HUES6 (cell line): Measurements from ENCODE around the gene TUBGCP6.

Experiments used
- H3K27ac ChIP-seq: 2 replicates; pipeline ENCODE4 v1.7.0; 2013; ENCODE audit warnings: low read depth, mild to moderate bottlenecking, low read length, inconsistent platforms
- H3K27me3 ChIP-seq: 2 replicates; pipeline ENCODE4 v1.6.1; 2013; ENCODE audit warnings: low read length; ENCODE audit not compliant: control insufficient read depth, insufficient read depth
- H3K36me3 ChIP-seq: 2 replicates; pipeline ENCODE4 v1.6.1; 2013; ENCODE audit warnings: low read length; ENCODE audit not compliant: control insufficient read depth, insufficient read depth
- H3K4me1 ChIP-seq: 2 replicates; pipeline ENCODE4 v1.6.1; 2013; ENCODE audit warnings: low read length; ENCODE audit not compliant: control insufficient read depth, insufficient read depth
- H3K4me3 ChIP-seq: 2 replicates; pipeline ENCODE4 v1.5.1; 2013; ENCODE audit warnings: low read depth, low read length
- H3K9ac ChIP-seq: one replicate; pipeline ENCODE4 v1.6.1; 2013; ENCODE audit warnings: mild to moderate bottlenecking, low read length
- H3K9me3 ChIP-seq: 2 replicates; pipeline ENCODE4 v1.6.1; 2013; ENCODE audit warnings: low read depth, low read length; ENCODE audit not compliant: control insufficient read depth, insufficient read depth

Gene TUBGCP6

DNA sequence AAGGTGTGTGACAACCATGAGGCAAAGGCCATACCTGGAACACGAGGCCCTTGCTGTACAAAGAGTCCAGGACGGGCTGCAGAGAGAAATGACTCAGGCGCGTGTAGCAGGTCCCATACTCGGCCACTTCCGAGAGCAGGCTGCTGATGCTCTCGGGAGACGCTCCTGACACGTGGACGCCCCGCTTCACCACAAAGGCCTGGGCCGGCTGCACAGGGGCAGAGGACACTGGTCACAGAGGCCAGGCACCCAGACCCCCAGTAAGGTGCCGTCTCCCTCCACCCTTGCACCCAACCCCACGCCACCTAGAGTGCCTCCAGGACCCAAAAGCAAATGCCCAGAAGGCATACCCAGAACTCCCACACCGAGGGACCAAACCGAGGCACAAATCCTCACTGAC is 15.5 kb downstream of the TUBGCP6 start:
- H3K36me3 ChIP-seq: peaks cover 14% of the 10 kb centered on the region
- no peak overlapping the region for H3K27ac ChIP-seq
- H3K27me3 ChIP-seq: no peaks in the 10 kb centered on the region
- H3K4me1 ChIP-seq: no peaks in the 10 kb centered on the region
- no peak overlapping the region for H3K4me3 ChIP-seq
- H3K9ac ChIP-seq: no peak overlapping the region
- no peaks in the 10 kb centered on the region for H3K9me3 ChIP-seq

- peaks cover 20% of the 10 kb centered on the region for H3K36me3 ChIP-seq
- no peaks in the 10 kb centered on the region for H3K4me1 ChIP-seq
- H3K4me3 ChIP-seq: no peak overlapping the region
- H3K9ac ChIP-seq: peak overlapping the region; percentile 19
- H3K9me3 ChIP-seq: no peaks in the 10 kb centered on the region
- H3K27ac ChIP-seq: no peak overlapping the region
- H3K27me3 ChIP-seq: no peaks in the 10 kb centered on the region
These were observed 16.5 kb downstream of the TUBGCP6 start for GRCh38 chr22:50228366-50228765.

GRCh38 chr22:50227579-50228215 is 17.1 kb downstream of the TUBGCP6 start:
- Histone ChIP-seq H3K27ac (no peak overlapping the region), H3K4me3 (no peak overlapping the region), H3K4me1 (no peaks in the 10 kb centered on the region), H3K9me3 (no peaks in the 10 kb centered on the region), H3K9ac (no peak overlapping the region), H3K27me3 (no peaks in the 10 kb centered on the region), H3K36me3 (peaks cover 25% of the 10 kb centered on the region)

- H3K27me3 ChIP-seq: no peaks in the 10 kb centered on the region
- H3K36me3 ChIP-seq: peaks cover 34% of the 10 kb centered on the region
- no peak overlapping the region for H3K27ac ChIP-seq
- no peaks in the 10 kb centered on the region for H3K9me3 ChIP-seq
- H3K9ac ChIP-seq: no peak overlapping the region
- no peaks in the 10 kb centered on the region for H3K4me1 ChIP-seq
- no peak overlapping the region for H3K4me3 ChIP-seq
These were observed 18.0 kb downstream of the TUBGCP6 start for GRCh38 chr22:50226875-50227165.

DNA sequence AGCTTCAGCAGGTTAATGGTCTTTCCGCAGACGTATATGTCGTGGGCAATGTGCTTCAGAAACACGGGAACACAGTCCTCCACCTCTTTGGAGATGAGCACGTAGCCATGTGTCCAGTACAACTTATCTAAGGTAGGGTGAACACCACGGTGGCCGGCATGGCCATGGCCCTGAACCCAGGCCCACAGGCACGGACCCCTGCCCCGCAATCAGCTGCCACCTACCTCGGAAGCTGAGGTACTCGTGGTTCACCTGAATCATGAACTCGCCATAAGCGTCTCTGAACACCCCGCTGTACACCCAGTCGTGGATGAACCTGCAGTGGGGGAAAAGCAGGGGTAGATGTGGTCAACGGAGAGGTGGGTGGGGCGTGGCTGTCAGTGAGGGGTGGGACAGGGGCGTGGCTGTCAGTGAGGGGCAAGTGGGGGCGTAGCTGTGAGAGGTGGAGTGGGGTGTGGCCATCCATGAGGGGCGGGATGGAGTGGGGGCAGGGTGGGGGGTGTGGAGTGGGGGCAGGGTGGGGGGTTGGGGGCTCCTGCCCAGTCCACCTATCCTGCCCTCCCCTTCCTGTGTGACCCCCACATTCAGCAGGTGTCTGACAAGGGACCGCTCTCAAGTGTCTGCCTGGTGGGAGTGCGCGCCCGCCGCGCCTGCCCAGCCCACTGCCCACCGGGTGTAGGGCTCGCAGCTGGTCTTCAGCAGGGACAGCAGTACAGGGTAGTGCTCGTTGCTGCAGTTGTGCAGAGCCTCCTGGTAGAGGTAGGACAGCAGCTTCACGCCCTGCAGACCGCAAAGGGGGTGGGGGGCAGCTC is 18.6 kb downstream of the TUBGCP6 start:
- H3K27ac ChIP-seq: no peak overlapping the region
- H3K9me3 ChIP-seq: no peaks in the 10 kb centered on the region
- H3K9ac ChIP-seq: no peak overlapping the region
- no peaks in the 10 kb centered on the region for H3K4me1 ChIP-seq
- H3K27me3 ChIP-seq: no peaks in the 10 kb centered on the region
- H3K36me3 ChIP-seq: peaks cover 39% of the 10 kb centered on the region
- no peak overlapping the region for H3K4me3 ChIP-seq

- H3K9me3 ChIP-seq: no peaks in the 10 kb centered on the region
- no peaks in the 10 kb centered on the region for H3K27me3 ChIP-seq
- H3K36me3 ChIP-seq: peaks cover 47% of the 10 kb centered on the region
- H3K4me1 ChIP-seq: no peaks in the 10 kb centered on the region
- H3K27ac ChIP-seq: no peak overlapping the region
- H3K4me3 ChIP-seq: no peak overlapping the region
- no peak overlapping the region for H3K9ac ChIP-seq
These were observed 19.4 kb downstream of the TUBGCP6 start for GRCh38 chr22:50225200-50225969.

DNA sequence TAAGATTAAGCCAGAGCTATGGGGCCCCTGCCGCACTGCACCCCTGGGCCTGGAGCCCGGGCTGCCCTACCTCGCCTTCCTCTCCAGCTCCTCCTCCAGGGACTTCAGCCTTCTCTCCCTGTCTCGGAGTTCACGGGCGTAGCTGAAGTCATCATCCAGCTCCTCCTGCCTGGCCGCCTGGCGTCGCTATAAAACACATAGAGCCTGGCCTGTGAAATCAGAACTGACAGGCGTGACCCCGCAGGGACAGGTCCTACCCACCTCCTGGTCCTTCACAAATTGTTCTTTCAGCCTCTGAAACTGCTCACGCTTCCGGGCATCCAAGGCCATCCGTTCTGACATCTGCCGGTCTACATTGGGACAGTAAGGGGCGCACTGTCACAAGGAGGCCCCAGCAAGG is 20.8 kb downstream of the TUBGCP6 start:
- Histone ChIP-seq H3K4me1 (peaks cover 4% of the 10 kb centered on the region; the same call in 1 of the 2 replicates), H3K36me3 (peaks cover 50% of the 10 kb centered on the region), H3K4me3 (no peak overlapping the region), H3K9ac (no peak overlapping the region), H3K27me3 (no peaks in the 10 kb centered on the region), H3K27ac (no peak overlapping the region), H3K9me3 (no peaks in the 10 kb centered on the region)

DNA sequence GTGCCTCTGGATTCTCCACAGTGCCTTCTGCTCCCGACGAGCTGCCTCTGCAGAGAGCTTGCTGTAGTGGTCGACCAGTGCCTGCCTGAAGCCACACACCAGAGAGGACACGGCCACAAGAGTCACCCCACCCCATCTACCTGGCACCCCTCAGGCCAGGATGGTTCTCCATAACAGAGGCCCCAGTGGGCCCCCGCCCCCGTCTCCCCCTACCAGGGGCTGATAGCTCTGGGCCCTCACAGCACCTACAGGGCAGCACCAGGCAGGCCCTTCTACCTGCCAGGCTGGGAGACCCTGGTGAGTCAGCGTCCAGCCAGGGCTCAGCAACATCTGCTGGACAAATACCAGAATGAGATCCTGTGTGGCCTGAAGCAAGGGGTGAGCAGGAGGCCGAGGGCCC is 22.3 kb downstream of the TUBGCP6 start:
- Histone ChIP-seq H3K27ac (no peak overlapping the region), H3K36me3 (peaks cover 65% of the 10 kb centered on the region), H3K9ac (no peak overlapping the region), H3K4me3 (no peak overlapping the region), H3K27me3 (no peaks in the 10 kb centered on the region), H3K9me3 (no peaks in the 10 kb centered on the region), H3K4me1 (peaks cover 4% of the 10 kb centered on the region; the same call in 1 of the 2 replicates)

DNA sequence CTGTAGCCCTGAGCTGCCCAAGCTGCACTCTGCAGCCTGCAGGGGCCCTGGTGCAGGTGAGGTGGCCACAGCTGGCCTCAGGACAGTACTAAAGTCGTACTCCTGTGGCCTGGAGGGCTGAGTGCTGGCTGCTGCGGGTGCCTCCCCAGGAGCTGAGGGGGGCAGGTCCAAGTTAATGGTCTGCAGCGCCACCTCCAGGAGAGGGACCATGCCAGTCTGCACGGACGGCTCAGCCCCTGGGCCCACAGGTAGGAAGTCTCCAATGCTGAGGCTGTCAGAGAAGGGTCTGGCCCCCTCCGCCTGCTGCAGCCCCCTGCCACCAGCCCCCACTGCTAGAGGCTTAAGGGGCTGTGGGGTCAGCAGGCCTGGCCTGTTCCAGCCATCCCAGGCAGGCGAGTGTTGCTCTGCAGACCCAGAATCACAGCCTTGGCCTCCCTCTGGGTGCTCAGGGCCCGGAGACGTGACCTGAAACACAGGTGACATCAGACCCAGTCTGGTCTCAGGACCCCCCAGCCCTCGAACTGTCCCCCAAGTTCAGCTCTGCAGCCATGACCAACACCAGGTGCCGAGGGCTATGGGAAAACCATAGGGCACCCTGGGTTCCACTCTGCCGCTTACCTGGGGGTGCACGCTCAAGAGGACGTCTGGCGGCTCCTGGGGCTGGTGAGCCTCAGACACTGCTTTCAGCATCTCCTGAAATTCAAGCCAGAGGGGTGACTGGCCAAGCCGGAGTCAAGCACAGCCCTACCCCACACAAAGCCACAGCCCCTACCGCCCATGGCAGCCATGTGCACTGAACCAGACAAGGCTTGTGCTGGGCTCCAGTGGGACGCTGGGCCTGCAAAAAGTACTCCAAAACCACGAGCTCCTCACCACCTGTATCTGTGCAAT is 23.2 kb downstream of the TUBGCP6 start:
- H3K9me3 ChIP-seq: no peaks in the 10 kb centered on the region
- no peak overlapping the region for H3K9ac ChIP-seq
- H3K4me3 ChIP-seq: no peak overlapping the region
- no peaks in the 10 kb centered on the region for H3K27me3 ChIP-seq
- H3K4me1 ChIP-seq: peaks cover 4% of the 10 kb centered on the region; the same call in 1 of the 2 replicates
- peaks cover 73% of the 10 kb centered on the region for H3K36me3 ChIP-seq
- H3K27ac ChIP-seq: no peak overlapping the region

GRCh38 chr22:50220603-50221409 is 24.0 kb downstream of the TUBGCP6 start:
- Histone ChIP-seq H3K27ac (no peak overlapping the region), H3K36me3 (peaks cover 78% of the 10 kb centered on the region)

More at GRCh38 chr22:50220603-50221409, 24.0 kb downstream of the TUBGCP6 start:
- H3K4me1 ChIP-seq: peaks cover 4% of the 10 kb centered on the region; the same call in 1 of the 2 replicates
- no peak overlapping the region for H3K4me3 ChIP-seq
- no peaks in the 10 kb centered on the region for H3K9me3 ChIP-seq
- H3K9ac ChIP-seq: no peak overlapping the region
- no peaks in the 10 kb centered on the region for H3K27me3 ChIP-seq
